A549 (cell line): ENCODE data around the gene EPN1. TPM values are rescaled to one million over a fixed set of nuclear protein-coding genes. Genes with fewer than 3 reads are reported as not detected.

ENCODE experiments used
- ATAC-seq, 2 experiments: fragments of 200-7000 bp in 1 of 2; fragments of >200 bp in 1 of 2; cut with Nextera tagmentation in 1 of 2; cut with Tn5 transposase in 1 of 2; 3 replicates each; pipeline versions ENCODE4 v1.8.0 to v1.9.1; 2018 to 2020; ENCODE audit warnings: mild to moderate bottlenecking in 1 of 2, moderate library complexity in 1 of 2
- CTCF ChIA-PET: fragments of 300-600 bp; sonication (Branson Sonifier 250); formaldehyde crosslinking; extraction: SDS; loops from one replicate; lab custom pipeline; 2021; ENCODE audit warnings: antibody characterized with exemption, inconsistent platforms; lab: Yijun Ruan, JAX
- POLR2A ChIA-PET: fragments of 350-600 bp; formaldehyde crosslinking; extraction: SDS; loops from one replicate; lab custom pipeline; 2021; ENCODE audit warnings: antibody characterized with exemption, inconsistent platforms; lab: Yijun Ruan, JAX
- DNase-seq, 2 experiments: peaks; one replicate each; pipeline versions ENCODE4 v3.0.0 to v3.0.0-alpha.2; 2011 to 2016; ENCODE audit warnings: low read depth in 1 of 2, low spot score in 1 of 2
- FAIRE-seq: peaks from 2 replicates; lab custom pipeline; 2011; peaks lifted over from hg19 to GRCh38; lab: Jason Lieb, UNC
- H3K27ac ChIP-seq, 2 experiments: fragments of >200 bp; sonication (Bioruptor Twin); formaldehyde crosslinking; 3 replicates each; pipeline ENCODE4 v1.5.1; 2016 to 2017
- H3K4me1 ChIP-seq: fragments of >200 bp; sonication (Bioruptor Twin); formaldehyde crosslinking; 3 replicates; pipeline ENCODE4 v1.6.1; 2016
- H3K4me2 ChIP-seq: fragments of >200 bp; sonication (Bioruptor Twin); formaldehyde crosslinking; 3 replicates; pipeline ENCODE4 v1.6.1; 2016
- H3K4me3 ChIP-seq: fragments of >200 bp; sonication (Bioruptor Twin); formaldehyde crosslinking; 3 replicates; pipeline ENCODE4 v1.5.1; 2016
- H3K9me3 ChIP-seq: fragments of >200 bp; sonication (Bioruptor Twin); formaldehyde crosslinking; 3 replicates; pipeline ENCODE4 v1.6.1; 2016
- CBX8 ChIP-seq: fragments of 200-600 bp; sonication (generic); IDR thresholded peaks from 2 replicates; pipeline ENCODE4 v1.6.1; 2016
- E2F6 ChIP-seq: IDR thresholded peaks from 2 replicates; pipeline ENCODE4 v1.6.1; 2012; ENCODE audit warnings: low read depth, borderline replicate concordance
- GATA3 ChIP-seq: IDR thresholded peaks from 2 replicates; pipeline ENCODE4 v1.6.1; 2012; ENCODE audit warnings: borderline replicate concordance
- MAFK ChIP-seq: fragments of 450-650 bp; IDR thresholded peaks from 2 replicates; pipeline ENCODE4 v1.6.1; 2014; ENCODE audit not compliant: partially characterized antibody
- MAX ChIP-seq: IDR thresholded peaks from 2 replicates; pipeline ENCODE4 v1.6.1; 2012
- MYC ChIP-seq: IDR thresholded peaks from 2 replicates; pipeline ENCODE4 v1.6.1; 2012; ENCODE audit warnings: mild to moderate bottlenecking, inconsistent platforms, low read length, improper control_type of control experiment, borderline replicate concordance
- PBX3 ChIP-seq: IDR thresholded peaks from 2 replicates; pipeline ENCODE4 v1.6.1; 2012
- PHF8 ChIP-seq: fragments of 200-600 bp; sonication (generic); IDR thresholded peaks from 2 replicates; pipeline ENCODE4 v1.6.1; 2016; ENCODE audit warnings: low read depth, mild to moderate bottlenecking, antibody characterized with exemption, moderate library complexity, borderline replicate concordance
- POLR2A ChIP-seq: IDR thresholded peaks from 2 replicates; pipeline ENCODE4 v1.6.1; 2012; ENCODE audit warnings: mild to moderate bottlenecking, low read length
- WGBS: methylation state at CpG from one replicate; pipeline ENCODE4 v1.1.6; 2017; ENCODE audit errors: missing lambda C conversion rate; 5-methylcytosine and 5-hydroxymethylcytosine counted together
- polyA plus RNA-seq, 4 experiments: library from polyadenylated mRNA; depleted of rRNA in 3 of 4; stranded (reverse); fragments of >200 nt; fragmentation: RNase III in 1 of 4; extraction: RNeasy Plus Mini Kit Qiagen cat#74134 plus additional on column Dnase treatment in 1 of 4; gene quantifications; 2 replicates in 3 of 4; 3 replicates in 1 of 4; pipeline ENCODE4 v1.2.3, GENCODE V29; 2011 to 2017
- TF ChIP-seq, protein P1 (sequence below): fragments of 450-650 bp; IDR thresholded peaks from 2 replicates; pipeline ENCODE4 v1.6.1; 2014; ENCODE audit warnings: antibody characterized with exemption
- TF ChIP-seq, protein P2 (sequence below): fragments of >200 bp; sonication (Bioruptor Twin); formaldehyde crosslinking; IDR thresholded peaks from 3 replicates; pipeline ENCODE4 v1.6.1; 2016

The EPN1 gene
- polyA plus RNA-seq, 2 of the 4 experiments (the other 2 are of a cell fraction) = 43.7 to 139 TPM

DNA sequence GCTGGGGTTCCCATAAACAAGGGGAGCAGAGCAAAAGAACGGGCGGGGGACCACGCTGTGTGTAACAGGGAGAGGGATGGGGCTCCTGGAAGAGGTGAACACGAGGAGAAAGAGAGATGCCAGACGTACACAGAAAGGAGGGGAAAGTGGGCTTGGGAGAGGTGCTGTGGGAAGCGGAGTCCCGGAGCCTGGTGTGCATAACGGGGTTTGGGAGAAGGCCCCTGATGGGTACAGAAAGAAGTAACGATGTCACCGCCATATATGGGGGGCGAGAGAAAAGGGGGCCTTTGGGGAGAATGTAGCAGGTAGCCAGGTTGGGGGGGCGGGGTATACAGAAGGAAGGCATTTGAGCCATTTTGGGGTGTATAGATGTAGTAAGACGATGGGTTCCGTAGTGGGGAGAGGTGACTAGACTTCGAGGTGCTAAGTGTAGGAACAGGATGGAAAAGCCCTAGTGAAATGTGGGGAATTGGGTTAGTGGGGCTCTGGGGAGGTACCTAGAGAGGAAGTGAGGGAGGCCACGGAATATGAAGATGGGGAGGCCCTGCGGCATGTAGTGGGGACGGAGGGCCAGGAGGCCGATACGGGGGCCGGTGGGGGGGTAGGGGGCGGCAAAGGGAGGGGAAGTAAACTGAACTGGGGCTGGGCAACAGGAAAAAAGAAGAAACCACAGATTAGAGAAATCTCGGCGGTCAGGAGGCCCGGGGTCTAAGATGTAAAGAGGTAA lies 33.4 kb upstream of the EPN1 start:
- ATAC-seq (peak; percentile 14 to 23), DNase-seq (peak; percentile 63 to 68), FAIRE-seq (no peak)
- TF ChIP-seq, protein P1, sequence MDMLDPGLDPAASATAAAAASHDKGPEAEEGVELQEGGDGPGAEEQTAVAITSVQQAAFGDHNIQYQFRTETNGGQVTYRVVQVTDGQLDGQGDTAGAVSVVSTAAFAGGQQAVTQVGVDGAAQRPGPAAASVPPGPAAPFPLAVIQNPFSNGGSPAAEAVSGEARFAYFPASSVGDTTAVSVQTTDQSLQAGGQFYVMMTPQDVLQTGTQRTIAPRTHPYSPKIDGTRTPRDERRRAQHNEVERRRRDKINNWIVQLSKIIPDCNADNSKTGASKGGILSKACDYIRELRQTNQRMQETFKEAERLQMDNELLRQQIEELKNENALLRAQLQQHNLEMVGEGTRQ = no peak
- TF ChIP-seq POLR2A = peak; percentile 2; the same call in 1 of the 2 replicates
- TF ChIP-seq, protein P2, sequence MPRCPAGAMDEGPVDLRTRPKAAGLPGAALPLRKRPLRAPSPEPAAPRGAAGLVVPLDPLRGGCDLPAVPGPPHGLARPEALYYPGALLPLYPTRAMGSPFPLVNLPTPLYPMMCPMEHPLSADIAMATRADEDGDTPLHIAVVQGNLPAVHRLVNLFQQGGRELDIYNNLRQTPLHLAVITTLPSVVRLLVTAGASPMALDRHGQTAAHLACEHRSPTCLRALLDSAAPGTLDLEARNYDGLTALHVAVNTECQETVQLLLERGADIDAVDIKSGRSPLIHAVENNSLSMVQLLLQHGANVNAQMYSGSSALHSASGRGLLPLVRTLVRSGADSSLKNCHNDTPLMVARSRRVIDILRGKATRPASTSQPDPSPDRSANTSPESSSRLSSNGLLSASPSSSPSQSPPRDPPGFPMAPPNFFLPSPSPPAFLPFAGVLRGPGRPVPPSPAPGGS = 0 out of 3 replicates have a peak, but pooled peaks have one; percentile 20
- peak; percentile 72 for TF ChIP-seq PBX3
- no peak for TF ChIP-seq MAFK
- no peak for TF ChIP-seq PHF8
- Histone ChIP-seq H3K27ac (peak overlapping the region; percentile 92 to 97), H3K9me3 (no peaks in the 10 kb centered on the region), H3K4me3 (peak overlapping the region; percentile 63), H3K4me2 (peak overlapping the region; percentile 100), H3K4me1 (peaks cover 29% of the 10 kb centered on the region)
- CTCF ChIA-PET = interaction anchor here (1.9 to 6.3 kb wide), 4 partner anchors 9 to 137 kb away, joined by 5 to 70 read pairs (median 16); no protein-coding TSS in a partner anchor
- WGBS = 3% methylated on average over 24 of the region's 25 CpGs
- POLR2A ChIA-PET = interaction anchor here (0.6 to 4.1 kb wide), 4 partner anchors 9 to 406 kb away, joined by 3 to 25 read pairs (median 4); partner anchors contain the start of gene U2AF2

GRCh38 chr19:55642153-55643002 lies 32.6 kb upstream of the EPN1 start:
- CTCF ChIA-PET = interaction anchor here (1.3 to 6.3 kb wide), 5 partner anchors 9 to 138 kb away, joined by 3 to 70 read pairs (median 11); no protein-coding TSS in a partner anchor
- Histone ChIP-seq H3K4me1 (peaks cover 35% of the 10 kb centered on the region), H3K4me3 (peak overlapping the region; percentile 63), H3K4me2 (peak overlapping the region; percentile 100), H3K9me3 (no peaks in the 10 kb centered on the region), H3K27ac (peak overlapping the region; percentile 92 to 97)
- POLR2A ChIA-PET = interaction anchor here (0.6 to 4.1 kb wide), 4 partner anchors 10 to 479 kb away, joined by 3 to 25 read pairs (median 4); partner anchors contain the start of genes U2AF2 and ZNF787
- 49% methylated on average over 44 of the region's 65 CpGs for WGBS
- peak in 1 of 2 experiments; percentile 6; a peak in 3 of 6 replicates for ATAC-seq
- FAIRE-seq = no peak
- TF ChIP-seq PBX3 = peak; percentile 46; the same call in 1 of the 2 replicates
- TF ChIP-seq MYC = no peak
- 0 out of 2 replicates have a peak, but pooled peaks have one; percentile 0 for TF ChIP-seq GATA3
- TF ChIP-seq MAX = no peak; the same call in none of the 2 replicates
- TF ChIP-seq POLR2A = peak; percentile 20; the same call in 1 of the 2 replicates
- peak; percentile 43; the same call in 1 of the 2 replicates for TF ChIP-seq E2F6
- TF ChIP-seq CBX8 = no peak
- DNase-seq = no peak
